ENCODE data around the gene IFI16.
"Not testable (repeated sequence)": the region's sequence is repeated elsewhere in the genome, so short reads cannot be mapped to it uniquely, and the experiment has no call there.

Gene IFI16

DNA sequence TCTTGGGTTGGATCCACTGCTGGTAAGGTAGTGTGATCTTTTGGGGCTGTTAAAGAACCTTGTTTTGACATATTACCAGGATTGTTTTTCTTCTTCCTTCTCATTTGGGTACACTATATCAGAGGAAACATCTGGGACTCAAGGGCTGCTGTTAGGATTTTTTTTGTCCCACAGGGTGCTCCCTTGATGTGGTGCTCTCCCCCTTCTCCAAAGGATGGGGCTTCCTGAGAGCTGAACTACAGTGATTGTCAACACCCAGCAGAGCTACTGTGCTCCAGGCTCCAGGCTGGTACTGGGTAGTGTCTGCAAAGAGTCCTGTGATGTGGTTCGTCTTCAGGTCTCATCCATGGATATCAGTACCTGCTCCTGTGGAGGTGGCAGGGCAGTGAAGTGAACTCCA is 20.6 kb downstream of the IFI16 start:
- TF ChIP-seq, protein P1, sequence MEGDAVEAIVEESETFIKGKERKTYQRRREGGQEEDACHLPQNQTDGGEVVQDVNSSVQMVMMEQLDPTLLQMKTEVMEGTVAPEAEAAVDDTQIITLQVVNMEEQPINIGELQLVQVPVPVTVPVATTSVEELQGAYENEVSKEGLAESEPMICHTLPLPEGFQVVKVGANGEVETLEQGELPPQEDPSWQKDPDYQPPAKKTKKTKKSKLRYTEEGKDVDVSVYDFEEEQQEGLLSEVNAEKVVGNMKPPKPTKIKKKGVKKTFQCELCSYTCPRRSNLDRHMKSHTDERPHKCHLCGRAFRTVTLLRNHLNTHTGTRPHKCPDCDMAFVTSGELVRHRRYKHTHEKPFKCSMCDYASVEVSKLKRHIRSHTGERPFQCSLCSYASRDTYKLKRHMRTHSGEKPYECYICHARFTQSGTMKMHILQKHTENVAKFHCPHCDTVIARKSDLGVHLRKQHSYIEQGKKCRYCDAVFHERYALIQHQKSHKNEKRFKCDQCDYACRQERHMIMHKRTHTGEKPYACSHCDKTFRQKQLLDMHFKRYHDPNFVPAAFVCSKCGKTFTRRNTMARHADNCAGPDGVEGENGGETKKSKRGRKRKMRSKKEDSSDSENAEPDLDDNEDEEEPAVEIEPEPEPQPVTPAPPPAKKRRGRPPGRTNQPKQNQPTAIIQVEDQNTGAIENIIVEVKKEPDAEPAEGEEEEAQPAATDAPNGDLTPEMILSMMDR (conservative IDR thresholded peaks at IDR 0.05; ENCODE audit: low read depth, low read length), result no peak
- no peak for DNase-seq (ENCODE audit: low read depth)
- H3K4me3 ChIP-seq (ENCODE audit: low read depth, low read length), result no peak overlapping the region

DNA sequence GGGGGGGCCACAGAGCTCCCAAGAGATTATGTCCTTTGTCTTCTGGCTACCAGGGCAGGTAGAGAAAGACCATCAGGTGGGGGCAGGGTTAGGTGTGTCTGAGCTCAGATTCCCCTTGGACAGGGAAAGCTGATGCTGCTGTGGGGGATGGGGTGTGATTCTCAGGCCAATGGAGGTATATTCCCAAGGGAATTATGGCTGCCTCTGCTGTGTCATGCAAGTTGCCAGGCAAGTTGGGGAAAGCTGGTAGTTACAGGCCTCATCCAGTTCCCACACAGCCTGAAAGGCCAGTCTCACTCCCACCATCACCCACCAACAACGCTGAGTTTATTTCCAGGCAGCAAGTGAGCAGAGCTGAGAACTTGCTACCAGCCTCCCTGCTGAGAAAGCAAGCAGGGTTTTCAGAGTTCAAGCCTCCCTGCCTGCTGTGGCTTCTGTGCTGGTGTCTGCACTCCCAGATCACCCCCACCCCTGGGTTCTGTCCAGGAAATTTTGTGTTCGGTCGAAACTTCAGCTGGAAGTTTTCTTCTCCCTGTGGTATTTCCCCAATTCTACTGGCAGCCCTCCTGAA is 21.3 kb downstream of the IFI16 start:
- peak; percentile 85 for DNase-seq (ENCODE audit: low read depth)
- TF ChIP-seq, protein P1 (conservative IDR thresholded peaks at IDR 0.05; ENCODE audit: low read depth, low read length), result no peak
- no peak overlapping the region for H3K4me3 ChIP-seq (ENCODE audit: low read depth, low read length)

DNA sequence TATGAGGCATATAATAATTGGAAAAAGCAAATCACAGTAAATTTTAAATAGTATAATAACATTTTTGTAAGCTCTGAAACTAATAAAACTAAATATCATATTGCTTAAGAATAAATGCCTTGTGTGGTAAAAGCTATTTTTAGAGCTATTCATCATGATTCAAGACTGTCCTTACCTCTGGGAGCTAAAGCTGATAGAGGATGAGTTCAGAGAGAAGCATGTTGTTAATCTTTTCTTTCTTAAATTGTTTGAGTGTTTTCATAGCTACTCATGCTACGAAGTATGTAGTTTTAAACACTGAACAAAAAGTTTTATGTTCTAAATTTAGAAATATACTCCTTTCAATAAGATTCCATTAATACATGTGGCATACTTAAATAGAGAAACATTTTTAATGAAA is 30.5 kb downstream of the IFI16 start:
- TF ChIP-seq, protein P1 (conservative IDR thresholded peaks at IDR 0.05; ENCODE audit: low read depth, low read length), result no peak
- peak; percentile 75 for DNase-seq (ENCODE audit: low read depth)
- H3K4me3 ChIP-seq (ENCODE audit: low read depth, low read length), result no peak overlapping the region

DNA sequence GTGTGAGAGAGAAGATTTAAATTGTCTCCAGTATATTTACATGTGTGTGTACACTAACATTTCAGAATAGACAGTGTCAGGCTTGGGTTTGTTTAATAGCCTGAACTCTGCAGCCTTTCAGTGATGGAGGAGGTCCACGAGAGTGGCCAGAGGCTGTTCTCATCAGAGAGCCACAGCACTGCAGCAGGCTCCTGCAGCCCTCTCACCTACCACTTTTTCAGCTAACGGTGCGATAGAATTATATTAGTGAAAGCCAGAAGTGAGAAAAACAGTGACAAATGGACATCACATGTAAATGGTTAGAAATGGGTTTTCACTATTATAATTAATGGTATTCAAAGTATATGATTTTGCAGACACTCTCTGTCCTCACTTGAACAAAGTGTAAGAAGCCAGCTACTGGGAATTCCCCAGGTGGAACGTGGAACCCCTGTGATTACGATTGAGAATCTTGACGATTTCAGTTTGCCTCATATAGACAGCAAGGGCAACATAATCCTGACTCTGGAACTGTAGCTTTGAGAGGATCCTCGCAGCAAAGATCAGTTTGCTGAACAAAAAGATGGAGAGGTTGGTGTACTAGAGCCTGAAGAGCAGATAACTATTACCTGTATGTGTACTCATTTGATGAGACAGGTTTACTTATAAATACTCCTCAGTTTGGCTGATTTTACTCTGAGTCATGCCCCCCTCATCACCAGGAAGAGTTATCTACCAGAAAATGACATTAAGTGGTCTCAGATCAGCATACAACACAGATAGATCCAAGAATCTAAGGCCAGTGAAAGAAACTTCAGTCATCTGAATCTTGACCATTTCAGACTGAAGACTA is 31.4 kb downstream of the IFI16 start:
- no peak overlapping the region for H3K4me3 ChIP-seq (ENCODE audit: low read depth, low read length)
- TF ChIP-seq, protein P1 (conservative IDR thresholded peaks at IDR 0.05; ENCODE audit: low read depth, low read length), result no peak
- no peak for DNase-seq (ENCODE audit: low read depth)

DNA sequence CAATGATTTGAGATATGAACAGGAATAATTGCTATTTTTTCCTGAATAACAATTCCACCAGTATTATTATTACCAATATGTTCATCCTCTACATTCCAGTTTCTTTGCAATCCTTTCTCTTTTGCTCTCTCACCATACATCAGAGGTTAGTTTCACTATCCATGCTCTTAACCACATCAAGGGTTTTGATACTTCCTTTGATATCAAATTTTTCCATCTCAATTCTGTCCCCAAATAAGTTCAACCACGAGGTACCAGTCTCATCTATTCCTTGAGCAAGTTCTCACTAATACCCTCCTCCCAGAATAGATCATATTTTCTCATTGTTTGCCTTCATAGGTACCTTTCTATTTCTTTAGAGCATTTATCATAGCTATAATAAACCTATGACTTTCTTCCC is 36.8 kb downstream of the IFI16 start:
- DNase-seq (ENCODE audit: low read depth); H3K4me3 ChIP-seq (ENCODE audit: low read depth, low read length): not testable (repeated sequence)

DNA sequence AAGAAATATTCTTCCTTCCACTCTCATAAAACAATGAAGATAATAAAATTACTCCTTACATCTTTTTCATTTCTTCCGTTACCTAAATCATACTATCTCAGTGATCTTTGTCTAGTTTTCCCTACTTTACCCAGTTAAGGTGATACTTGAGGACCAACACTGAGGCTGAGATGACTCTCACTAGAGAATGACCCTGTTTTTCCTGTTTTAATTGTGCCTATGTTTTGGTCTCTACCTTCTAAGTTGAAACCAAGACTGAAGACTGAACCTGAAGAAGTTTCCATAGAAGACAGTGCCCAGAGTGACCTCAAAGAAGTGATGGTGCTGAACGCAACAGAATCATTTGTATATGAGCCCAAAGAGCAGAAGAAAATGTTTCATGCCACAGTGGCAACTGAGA is 41.7 kb downstream of the IFI16 start:
- no peak for DNase-seq (ENCODE audit: low read depth)
- H3K4me3 ChIP-seq (ENCODE audit: low read depth, low read length), result no peak overlapping the region
- TF ChIP-seq, protein P1 (conservative IDR thresholded peaks at IDR 0.05; ENCODE audit: low read depth, low read length), result no peak

DNA sequence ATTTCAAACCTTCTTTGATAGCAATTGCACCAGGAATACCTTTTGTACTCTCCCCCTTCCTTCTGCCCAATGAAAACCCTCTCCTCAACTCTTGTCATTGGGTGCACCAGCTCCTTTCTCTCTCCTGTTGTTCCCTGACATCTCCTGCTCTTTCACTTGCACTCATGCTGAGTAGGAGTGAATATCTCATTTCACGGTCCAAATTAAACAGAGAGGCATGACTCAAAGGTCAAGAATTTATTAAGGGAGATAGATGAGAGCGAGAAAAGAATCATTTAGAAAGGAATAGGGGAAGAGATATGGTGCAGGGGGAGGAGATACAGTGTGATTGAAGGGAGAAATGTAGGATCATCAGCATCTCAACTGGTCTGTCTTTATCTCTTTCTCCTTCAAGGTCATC is 44.7 kb downstream of the IFI16 start:
- peak; percentile 50 for DNase-seq (ENCODE audit: low read depth)
- H3K4me3 ChIP-seq (ENCODE audit: low read depth, low read length), result no peak overlapping the region
- TF ChIP-seq, protein P1 (conservative IDR thresholded peaks at IDR 0.05; ENCODE audit: low read depth, low read length), result no peak

Measured in choroid plexus epithelial cell (primary cell).